Dedifferentiated amniotic fluid mesenchymal stem cell (primary cell): ENCODE data around the gene MAGEA9B.
"Not testable (repeated sequence)": the region's sequence is repeated elsewhere in the genome, so short reads cannot be mapped to it uniquely, and the experiment has no call there.

Experiments
- DNase-seq: peaks from one replicate; pipeline ENCODE4 v3.0.0-alpha.2; 2016; ENCODE audit errors: extremely low spot score

The MAGEA9B gene, protein sequence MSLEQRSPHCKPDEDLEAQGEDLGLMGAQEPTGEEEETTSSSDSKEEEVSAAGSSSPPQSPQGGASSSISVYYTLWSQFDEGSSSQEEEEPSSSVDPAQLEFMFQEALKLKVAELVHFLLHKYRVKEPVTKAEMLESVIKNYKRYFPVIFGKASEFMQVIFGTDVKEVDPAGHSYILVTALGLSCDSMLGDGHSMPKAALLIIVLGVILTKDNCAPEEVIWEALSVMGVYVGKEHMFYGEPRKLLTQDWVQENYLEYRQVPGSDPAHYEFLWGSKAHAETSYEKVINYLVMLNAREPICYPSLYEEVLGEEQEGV

DNA sequence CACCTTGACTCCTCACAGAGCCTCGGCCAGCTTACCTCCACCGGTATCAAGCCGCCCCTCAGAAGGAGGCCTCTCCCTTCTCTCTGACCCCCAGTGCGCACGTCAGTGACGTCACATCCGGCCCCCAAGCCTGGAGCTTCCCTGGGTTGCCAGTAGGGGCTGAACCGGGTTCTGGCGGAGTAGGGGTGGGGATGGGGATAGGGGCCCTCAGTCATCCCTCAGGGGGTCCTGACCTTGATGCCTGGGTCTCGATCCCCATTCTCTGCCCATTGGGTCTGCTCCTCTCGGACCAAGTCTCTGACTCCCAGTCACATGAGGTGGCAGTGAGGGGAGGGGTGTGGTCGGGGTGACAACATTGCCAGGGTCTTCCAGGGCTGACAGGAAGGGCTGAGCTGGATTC is at the start of gene MAGEA9B:
Gene MAGEA9B (minus strand): TSS at position 101 of the 400 bp plus-strand sequence. CDS start 4,280 bp downstream, outside the sequence.
- not testable (repeated sequence) for DNase-seq

DNA sequence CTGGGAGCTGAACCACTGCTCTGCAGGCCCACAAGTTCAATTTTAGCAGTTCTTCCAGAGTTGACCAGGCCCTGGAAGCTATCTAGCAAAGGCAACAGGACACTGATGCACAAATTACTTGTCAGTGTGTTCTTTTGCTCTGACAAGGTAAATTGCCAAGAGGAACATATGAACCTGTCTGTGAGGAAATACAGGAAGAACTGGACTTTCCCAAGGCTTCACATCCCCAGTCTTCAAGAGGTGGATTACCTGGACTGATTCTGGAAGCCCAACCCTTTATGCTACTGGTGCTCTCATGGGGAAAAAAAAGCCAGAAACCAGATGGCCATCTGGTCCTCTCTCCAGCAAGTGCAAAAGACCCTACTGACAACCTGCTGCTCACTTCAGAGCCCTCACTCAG is 46.3 kb upstream of the MAGEA9B start:
- no peak for DNase-seq

DNA sequence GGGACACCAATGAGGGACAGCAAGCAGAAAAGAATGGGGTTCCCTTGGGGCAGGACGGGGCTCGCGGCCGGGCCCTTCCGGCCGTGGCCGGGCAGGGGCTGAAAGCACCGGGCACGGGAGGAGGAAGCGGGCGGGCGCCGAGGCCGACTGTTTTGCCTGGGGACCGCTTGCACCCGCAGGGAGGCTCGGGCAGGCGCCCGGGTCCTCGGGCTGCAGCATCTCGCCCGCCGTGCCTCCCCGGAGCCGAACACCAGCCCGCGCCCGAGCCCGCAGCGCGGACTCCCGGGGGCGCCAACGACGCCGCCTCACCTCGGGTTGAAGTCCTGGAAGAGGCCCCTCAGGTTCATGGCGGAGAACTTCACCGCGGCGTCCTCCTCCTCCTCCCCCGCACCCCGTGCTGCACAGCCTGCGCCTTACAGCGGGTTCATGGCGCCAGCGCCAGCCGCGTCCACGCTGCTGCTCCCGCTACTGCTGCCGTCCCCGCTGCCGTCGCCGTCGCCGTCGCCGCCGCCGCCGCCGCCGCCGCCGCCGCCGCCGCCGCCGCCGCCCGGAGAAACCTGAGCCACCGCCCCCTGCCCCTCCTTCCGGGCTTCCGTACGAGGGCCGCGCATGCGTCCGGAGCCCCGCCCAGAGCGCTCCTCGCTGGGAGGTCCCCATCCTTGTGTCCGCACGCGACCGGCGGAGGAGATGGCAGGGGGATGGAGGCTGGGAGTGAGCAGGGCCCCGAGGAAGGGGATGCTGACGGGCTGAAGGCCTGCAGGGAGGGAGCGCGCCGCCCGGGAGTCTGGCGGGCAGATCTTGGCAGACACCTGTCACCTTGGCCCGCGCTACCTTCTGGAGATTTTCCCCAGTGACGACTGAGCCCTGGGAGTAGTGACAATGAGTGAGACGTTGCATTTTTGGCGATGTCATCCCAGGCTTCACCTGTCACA is 44.2 kb upstream of the MAGEA9B start, which contains the start of gene TMEM185A:
Gene TMEM185A (minus strand): TSS at position 559 of the 932 bp plus-strand sequence. CDS start 212 bp downstream, at position 347.
- DNase-seq, result no peak

DNA sequence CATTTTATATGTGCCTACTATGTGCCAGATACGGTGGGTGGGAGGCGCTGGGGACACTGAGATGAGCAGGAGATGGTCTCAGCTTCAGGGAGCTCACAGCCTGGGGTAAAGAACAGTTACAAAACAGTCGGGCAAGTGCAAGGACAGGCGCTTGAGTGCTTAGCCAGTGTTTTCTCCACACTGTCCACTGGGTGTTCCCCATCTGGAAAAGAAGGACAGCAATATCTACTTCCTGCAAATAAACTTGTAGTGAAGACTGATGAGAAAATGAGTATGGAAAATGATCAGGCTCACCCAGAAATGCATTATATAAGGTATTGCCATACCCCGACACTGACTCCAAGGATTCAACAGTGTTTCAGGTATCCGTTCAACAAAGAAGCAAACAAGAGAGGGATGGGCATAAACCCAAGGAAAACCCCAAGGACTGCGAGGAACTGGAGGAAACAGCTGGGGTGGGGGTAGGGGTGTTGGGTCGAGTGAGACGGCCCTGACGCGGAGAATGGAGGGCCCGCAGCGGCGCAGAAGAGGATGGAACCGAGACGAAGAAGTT is 43.5 kb upstream of the MAGEA9B start:
- peak; percentile 53 for DNase-seq

DNA sequence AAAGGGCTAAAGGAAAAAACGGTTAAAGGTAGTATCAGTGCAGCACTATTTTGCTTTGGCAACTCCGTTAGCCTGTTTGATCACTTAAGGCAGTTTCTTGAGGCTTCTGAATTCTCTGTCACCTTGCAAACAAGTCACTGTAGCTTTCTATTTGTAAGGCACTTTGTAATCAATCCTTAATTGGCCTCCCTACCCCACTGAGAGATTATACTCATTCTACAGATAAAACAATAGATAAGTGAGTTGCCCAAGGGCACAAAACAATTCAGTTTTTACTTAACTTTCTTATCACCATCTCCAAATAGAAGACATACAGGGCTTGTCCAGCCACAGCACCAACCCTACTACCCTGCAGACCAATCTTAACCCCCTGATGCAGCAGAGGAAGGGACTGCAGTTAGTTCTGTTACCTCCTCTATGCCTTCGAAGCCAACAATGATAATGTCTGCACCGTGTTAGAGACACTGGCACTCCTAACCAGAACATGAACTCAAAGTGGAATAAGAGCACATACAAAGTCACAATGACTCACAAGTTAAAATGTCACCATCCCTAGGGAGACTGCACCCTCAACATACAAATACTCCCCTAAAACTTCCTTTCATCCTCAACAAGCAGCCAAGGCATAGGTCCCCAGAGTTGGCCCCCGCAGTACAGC is 42.6 kb upstream of the MAGEA9B start:
- DNase-seq, result no peak

DNA sequence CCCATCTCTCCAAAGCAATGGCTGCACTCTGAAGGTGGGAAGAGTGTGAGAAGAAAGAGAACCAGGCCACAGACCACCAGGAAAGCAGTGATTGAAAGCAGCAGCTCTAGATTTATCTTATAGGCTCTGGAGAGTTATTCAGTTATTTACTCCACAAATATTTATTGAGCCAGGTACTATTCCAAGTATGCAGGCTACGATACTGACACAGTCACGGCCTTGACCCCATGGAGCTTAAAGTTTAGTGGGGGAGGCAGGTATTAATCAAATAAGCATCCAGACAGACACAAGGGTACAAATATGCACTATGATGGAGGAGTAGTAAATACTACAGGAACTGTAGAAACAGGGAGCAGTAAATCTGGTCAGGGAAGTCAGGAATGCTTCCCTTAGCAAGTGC is 41.5 kb upstream of the MAGEA9B start:
- DNase-seq, result no peak

DNA sequence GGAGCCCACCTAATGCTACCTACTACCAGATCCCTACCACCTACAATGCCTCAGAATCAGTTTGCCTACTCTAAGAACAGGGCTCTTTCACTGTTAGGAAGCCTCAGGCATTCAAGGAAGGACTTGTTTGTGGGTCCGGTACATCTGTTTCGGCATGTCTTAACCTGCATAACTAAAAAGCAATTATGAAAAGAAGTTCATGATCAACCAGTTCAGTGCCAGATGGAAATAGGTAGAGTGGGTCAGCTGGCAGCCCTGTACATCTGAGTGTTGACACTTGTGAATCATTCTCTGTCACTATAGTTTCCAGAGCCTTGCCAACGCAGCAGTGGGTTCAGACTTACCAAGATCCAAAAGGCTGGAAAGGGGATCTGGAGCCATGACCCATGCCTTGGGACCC is 41.0 kb upstream of the MAGEA9B start:
- DNase-seq, result no peak

DNA sequence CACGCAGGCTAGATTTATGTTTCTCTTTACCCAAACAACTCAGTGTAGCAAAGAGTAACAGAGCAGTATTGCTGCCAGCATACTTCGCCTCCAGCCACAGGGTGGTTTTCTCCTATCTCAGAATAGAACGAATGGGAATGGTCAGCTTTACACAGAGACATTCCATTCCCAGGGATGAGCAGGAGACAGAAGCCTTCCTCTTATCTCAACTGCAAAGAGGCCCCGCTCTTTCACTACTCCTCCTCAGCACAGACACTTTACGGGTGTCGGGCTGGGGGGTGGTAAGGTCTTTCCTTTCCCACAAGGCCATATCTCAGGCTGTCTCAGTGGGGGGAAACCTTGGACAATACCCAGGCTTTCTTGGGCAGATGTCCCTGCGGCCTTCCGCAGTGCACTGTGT is 39.6 kb upstream of the MAGEA9B start:
- DNase-seq, result not testable (repeated sequence)

DNA sequence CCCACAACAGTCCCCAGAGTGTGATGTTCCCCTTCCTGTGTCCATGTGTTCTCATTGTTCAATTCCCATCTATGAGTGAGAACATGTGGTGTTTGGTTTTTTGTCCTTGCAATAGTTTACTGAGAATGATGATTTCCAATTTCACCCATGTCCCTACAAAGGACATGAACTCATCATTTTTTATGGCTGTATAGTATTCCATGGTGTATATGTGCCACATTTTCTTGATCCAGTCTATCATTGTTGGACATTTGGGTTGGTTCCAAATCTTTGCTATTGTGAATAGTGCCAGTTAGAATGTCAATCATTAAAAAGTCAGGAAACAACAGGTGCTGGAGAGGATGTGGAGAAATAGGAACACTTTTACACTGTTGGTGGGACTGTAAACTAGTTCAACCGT is 32.4 kb upstream of the MAGEA9B start:
- DNase-seq, result not testable (repeated sequence)

DNA sequence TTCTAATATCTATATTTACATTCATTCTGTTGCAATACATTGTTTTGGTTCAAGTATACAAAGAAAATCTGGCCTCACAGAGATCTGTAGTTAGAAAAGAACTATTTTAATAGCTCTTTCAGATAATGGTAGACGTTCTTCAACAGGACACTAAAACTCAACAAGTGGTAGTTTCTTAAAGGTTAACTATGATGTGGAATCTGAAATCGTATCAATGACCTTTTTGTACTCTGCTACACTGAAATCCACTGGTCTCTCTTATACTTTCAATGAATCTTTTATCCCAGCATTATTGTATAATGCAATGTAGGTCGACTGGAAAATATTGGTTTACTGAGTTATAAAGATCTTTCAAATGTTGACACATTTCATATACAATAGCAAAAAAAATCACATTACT is 31.6 kb upstream of the MAGEA9B start:
- DNase-seq, result no peak

DNA sequence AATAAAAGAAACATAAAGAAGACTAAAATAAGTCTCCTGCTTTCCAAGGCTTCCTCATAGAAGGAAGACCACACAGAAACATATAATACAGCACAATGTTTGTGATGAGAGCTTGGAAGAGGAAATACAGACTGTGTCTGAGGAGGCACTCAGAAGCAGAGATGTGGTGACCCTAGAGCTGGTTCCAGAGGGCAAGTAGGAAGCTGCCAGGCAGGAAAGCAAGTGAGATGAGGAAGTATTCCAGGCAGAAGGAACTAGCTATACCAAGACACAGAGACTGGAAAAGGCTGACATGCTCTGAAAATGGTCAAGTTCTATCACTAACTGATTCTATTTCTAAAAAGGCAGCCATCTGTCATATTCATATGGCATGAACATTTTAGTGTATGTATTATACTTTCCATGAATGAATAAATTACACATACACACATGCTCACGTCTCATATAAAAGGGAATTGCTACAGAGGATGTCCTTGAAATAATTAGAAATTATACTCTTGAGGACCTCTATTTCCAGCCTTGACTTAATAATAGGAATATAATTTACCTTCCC is 24.4 kb upstream of the MAGEA9B start:
- DNase-seq, result no peak

DNA sequence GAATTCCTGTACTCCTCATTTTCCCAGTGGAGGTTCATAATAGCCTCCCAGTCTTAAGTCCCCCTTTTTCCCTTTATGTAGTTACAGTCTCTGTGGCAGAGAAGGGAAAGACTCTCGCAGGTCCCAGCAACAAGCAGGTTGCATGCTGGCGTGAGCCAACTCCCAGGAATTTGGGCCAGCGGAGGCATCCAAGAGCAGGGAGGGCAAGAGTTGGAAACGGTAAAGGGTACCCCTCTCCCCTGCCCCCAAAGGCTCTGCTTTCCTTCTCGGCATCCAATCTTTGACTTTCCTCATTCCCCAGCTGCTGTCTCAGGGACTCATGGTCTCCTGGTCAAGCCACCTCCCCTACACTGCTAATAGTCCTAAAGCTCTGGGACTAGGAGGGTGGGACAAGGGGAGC is 23.3 kb upstream of the MAGEA9B start:
- no peak for DNase-seq

DNA sequence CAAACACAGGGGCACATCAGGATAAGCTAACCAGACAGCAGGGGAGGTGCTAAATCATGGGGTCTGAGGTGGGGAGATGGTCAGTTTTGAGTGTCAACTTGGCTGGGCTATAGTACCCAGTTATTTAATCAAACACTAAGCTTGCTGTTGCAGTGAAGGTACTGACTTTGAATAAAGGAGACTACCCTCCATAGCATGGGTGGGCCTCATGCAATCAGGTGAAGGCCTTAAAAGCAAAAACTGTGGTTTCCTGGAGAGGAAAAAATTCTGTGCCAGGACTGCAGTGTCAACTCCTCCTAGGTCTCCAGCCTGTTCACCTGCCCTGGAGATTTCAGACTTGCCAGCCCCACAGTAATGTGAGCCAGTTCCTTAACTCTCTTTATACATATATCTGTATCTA is 20.4 kb upstream of the MAGEA9B start:
- no peak for DNase-seq

DNA sequence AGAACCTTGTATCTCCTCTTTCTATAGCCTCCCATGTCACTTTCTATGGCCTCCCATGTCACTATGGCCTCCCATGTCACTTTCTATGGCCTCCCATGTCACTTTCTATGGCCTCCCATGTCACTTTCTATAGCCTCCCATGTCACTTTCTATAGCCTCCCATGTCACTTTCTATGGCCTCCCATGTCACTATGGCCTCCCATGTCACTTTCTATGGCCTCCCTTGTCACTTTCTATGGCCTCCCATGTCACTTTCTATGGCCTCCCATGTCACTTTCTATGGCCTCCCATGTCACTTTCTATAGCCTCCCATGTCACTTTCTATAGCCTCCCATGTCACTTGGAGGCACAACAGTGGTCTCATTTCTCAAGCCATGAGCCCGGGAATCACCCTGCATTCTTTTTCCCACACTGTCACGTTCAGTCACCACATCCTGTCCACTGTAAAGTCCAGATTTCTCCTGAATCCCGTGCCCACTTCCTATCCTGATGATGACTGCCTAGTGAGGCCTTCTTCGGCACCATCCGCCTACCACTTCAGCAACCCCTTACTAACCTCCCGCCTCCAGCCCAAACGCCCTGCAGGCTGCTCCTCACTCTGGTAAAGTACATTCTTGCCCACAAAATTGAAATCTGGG is 18.1 kb upstream of the MAGEA9B start:
- DNase-seq, result not testable (repeated sequence)

DNA sequence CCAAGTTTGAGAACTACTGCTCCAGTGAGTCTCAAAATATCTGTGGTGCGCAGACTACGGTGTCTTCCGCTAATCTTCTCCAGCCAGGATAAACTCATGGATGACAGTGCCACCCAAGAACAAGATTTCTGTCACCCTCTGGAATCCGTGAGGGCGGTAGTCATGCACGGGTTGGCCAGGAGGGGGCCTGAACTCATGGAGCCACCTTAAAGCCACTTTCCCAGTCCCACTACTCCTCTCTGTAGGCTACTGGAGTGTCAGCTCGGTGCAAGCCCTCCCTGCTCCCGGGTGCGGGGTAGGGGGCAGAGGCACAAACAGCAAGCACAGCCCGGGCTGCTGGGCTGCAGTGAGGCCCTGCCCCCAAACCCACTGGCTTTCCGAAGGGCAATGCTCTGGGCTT is 11.3 kb upstream of the MAGEA9B start:
- DNase-seq, result not testable (repeated sequence)

DNA sequence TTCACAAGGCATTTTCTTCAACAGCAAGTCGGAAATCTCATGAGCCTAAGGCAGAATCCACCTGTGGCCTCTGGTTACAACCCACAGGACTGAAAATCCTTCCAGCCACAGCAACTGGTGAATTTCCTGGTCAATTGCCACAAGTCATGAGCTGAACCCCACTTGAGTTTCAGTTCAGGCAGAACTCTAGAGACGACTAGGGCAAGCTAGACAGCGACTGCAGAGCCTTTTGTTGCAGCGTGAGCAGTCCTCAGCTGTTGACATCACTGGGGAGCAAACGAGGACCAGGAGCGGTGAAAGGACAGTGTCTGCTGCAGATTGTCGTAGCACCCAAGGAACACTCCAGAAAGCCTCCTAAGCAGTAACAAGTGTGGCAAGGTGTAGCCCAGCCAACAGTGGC is 8.7 kb upstream of the MAGEA9B start:
- not testable (repeated sequence) for DNase-seq

DNA sequence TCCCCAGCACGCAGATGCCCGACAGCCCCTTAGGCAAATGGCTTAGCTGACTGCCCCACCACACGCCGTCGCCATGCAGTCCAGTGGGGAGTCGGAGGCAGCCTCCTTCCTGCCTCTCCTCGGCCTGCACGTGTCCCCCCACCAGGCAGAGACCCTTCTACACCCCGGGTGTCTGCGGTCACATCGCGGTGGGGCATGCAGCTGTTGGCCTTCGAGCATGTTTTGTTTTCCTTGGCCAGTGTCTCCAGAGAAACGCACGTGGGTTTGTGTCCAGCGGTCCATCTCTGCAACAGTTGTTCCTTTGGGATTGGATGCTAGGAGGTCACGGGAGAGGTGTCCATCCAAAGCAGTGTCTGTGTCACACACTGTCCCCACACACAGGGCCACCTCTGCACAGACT is 8.0 kb upstream of the MAGEA9B start, which contains the start of gene HSFX2:
Gene HSFX2 (minus strand): TSS at position 101 of the 400 bp plus-strand sequence. CDS start 614 bp downstream, outside the sequence.
- not testable (repeated sequence) for DNase-seq

DNA sequence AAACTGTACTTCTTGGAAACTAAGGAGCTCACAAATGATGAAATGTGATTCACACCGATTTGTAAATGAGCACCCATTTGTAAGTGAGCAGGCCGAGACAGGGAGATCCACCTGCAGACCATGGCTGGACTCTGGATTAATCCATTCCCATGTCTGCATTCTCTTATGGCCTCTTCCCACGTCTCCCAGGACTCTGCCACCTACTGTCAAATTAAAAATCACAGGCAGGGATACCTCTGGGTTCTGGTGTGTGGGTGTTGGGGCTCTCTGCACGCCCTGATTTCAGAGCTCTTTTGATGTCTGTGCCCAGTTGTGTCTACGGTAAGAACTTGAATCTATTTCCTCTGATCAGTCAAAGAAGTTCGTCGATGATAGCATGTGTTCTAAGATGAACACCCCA is 3.7 kb upstream of the MAGEA9B start:
- not testable (repeated sequence) for DNase-seq

DNA sequence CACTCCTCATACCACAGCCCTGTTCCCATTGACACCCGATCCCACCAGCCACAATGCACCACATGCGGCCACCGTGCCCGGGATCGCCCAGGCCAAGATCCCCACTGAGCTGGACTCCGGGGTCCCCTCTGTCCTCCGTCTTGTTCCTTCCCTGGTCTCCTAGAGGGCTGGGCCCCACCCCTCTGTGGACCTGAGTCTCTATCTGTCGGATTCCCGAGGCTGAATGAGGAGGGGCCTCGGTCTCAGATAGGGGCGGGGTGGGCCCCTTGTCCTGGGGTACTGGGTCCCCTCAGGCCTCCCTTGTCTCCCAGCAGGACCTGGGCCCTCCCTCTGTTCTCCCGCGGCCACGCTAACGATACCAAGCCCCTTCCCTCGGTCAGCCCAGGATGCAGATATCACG is 1.6 kb downstream of the MAGEA9B start:
- not testable (repeated sequence) for DNase-seq

DNA sequence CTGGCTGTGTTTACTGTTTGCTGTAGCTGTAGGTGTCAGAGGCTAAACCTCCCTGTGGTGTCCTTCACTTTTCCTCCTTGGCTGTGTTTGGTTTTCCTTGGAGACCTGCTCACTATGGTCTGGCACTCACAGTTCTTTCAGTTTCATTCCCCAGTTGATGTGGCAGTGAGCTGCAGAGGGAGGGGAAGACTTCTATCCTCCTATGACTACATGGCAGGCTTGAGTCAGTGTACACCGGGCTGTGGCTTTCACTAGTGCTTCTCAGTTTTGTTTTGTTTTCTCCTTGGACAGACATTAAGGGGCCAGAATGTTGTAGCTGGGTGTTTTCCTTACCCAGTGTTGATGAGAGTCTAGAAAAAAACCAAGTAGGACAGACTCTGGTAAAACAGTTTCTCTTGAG is 13.8 kb downstream of the MAGEA9B start:
- DNase-seq, result not testable (repeated sequence)

DNA sequence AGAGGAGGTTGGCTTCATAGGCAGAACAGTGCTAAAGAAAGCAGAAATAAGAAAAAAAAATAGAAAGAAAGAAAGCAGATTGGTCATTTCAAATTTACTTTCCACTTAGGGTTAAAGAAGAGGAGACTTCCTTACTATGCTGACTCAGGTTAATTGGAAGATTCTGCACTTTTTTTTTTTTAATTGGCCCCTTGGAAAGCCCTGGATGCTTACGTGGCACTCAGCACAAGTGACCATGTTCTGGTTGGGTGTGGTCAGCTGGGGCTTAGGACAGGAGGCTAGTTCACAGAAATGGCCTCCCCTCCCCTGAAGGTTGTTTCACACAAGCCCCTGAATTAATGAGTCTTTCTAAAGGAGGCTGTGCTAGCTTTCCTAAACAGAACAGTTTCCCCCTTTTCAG is 14.5 kb downstream of the MAGEA9B start:
- no peak for DNase-seq
